Glomerular visceral epithelial cell (primary cell): ENCODE results near the gene CLK3.
"Not testable (repeated sequence)": the region's sequence is repeated elsewhere in the genome, so short reads cannot be mapped to it uniquely, and the experiment has no call there.

Experiments
- DNase-seq: peaks from one replicate; pipeline ENCODE4 v3.0.0-alpha.2; 2016; ENCODE audit errors: extremely low spot score

CLK3 gene

GRCh38 chr15:74642348-74642733, 26.7 kb downstream of the CLK3 start:
- DNase-seq = no peak

GRCh38 chr15:74642734-74643664, 27.4 kb downstream of the CLK3 start:
- no peak for DNase-seq

- DNase-seq = no peak
Measured at GRCh38 chr15:74643665-74644204, 28.1 kb downstream of the CLK3 start.

DNA sequence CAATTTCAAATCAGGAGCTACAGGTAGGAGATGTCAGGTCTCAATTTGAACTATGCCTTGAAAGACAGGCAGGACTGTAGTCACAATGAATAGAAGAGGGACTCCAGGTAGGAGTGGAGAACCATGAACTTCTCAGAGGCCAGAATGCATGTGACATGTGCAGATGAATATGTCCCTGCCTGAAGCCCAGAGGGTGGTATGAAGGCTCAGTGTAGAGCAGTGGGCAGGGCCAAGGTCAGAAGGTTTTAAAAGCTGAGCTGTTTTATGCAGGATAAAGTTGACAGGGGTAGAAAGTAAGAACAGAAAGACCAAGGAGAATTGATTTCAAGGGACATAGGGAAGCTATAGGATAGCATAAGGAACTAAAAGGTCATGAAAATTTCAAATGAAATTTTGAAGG, 30.8 kb downstream of the CLK3 start:
- DNase-seq = no peak

DNA sequence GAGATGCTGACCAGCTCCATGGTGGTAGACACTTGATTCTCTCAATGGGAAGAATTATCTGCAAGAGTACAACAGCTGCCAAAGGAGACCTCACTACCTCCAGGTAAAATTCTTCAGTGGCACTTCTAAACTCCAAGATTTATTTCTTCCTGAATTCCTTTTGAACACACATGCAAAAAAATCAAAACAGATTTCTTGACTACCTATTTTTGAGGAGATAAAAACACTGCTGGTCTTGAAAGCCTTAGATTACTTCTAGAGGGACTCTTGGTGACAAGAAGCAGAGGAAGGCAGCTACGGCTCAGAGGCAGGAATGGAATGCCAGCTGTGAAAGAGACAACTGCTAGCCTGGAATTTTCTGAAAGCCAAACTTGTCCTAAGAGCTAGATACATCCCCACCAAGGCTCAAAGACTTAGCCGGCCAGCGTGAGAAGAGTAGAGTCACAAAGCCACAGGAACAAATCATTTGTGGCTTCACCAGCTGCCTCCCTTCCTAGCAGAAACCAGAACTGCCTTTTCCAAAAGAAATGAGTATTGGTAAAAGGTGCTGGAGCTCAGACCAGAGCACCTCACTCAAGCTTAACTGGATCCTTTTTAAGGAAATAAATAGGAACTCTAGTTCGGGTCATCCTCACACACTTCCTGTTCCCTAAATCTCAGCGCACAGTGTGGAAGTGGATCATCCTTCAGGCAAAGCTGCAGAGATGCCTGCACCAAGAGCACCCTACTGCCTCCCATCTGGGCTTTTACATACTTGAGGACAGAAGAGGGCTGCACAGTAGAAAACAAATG, 32.6 kb downstream of the CLK3 start:
- no peak for DNase-seq

DNA sequence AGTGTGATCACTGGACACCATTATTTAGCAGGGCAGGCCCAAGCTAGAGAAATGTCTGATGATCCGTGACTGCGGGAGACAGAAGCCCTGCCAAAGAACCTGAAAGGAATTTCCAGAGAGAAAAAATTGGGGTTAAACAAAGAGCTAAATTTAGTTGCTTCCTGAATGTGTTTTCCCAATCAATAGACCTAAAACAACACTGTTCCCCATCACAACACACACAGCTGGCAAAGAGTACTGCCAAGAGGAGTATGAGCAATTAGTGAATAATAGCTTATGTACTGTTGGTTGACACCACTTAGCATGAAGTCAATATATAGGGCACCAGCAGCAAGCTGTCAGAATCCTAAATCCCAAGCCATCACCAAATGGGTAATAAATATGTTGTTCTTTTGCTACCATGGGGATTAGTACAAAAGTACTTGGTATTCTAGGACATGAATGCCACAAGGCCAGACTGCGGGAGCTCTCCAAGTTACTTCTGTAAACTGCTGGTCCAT, 35.7 kb downstream of the CLK3 start:
- peak; percentile 51 for DNase-seq

DNA sequence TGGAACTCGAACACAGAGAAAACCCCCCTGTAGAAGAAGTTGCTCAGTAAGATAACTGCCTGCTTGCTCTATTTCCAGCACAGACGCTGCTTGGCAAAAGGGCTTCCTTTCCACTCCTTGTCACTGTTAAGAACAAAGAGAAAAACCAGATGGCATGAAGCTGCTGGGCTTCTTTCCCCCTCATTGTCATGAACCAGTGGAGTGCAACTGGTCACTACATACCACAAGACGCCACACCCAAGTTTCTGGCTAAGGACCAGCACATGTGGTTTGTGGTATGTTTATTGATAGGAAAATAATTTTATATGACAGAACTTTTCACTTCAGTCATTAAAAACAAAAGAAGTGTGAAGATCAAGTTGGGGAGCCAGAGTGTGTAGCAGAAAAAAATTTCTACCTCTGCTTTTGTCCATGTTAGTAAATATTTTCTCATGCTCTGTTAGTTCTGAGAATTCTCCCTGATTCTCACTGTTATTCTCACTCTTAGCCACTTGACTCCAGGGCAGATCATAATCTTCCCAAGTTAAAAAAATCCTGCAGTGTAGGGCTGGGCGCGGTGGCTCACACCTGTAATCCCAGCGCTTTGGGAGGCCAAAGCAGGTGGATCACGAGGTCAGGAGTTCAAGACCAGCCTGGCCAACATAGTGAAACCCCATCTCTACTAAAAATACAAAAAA, 37.9 kb downstream of the CLK3 start:
- peak; percentile 80 for DNase-seq

DNA sequence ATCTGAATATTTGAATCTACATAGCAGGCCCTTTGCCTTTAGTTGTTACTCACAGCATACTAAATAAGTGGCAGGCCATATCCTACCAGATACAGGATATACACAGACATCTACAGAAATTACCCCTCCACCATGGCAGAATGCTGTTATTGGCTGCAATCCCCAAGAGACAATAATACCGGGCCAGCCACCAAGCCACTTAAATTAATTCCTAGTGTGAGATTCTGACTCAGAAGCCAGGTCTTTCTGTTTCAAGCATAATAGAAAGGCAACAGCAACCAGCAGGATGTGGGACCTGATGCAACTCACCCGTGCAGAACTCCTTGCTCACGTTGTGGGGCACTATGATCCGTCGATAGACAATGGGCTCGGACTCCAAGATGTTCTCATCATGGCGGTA, 39.8 kb downstream of the CLK3 start:
- DNase-seq = peak; percentile 27

DNA sequence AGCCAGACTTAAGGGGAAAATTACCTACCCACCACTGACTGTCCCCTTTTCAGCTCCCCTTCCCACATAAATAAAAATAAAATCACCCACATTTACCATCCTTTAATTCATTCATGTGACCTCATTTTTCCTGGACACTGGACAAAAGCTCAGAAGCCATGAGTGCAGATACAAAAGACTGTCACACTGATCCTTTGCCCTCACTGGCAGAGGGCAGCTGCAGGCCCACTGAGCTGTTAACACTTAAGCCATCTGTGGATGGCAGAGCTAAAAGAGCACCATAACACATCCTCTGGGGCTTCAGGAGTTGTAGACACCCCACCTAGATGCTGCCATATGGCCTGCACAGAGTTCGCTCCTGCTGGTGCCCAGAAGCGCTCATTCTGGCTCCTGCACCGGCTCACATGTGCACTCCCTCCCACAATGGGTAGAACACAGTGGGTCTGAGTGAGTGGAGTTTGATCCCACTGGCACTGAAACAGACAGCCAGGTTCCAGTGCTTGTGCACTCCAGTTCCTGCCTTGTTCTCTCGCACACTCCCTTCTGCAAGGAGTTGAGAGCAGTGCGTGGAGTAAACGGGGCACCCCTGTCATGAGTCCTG, 41.4 kb downstream of the CLK3 start:
- DNase-seq = no peak

DNA sequence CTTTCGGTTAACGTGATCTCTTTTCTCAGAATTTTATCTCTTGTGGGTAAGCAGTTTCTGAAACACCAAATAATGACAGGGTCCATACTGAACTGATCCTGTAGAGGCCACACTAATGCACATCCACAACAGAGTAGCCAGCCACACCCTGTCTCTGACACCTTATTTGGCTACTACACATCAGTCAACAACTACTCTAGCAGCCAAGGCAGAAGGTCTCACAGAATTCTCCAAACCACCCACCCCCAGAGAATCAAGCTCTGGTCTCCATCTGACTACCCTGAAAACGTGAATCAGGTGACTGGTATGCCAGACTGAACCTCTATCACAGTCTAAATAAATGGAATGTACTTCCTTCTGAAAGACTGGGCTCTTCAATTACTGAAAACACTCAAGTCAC, 42.2 kb downstream of the CLK3 start:
- peak; percentile 37 for DNase-seq

GRCh38 chr15:74661280-74661679, 45.6 kb downstream of the CLK3 start:
- not testable (repeated sequence) for DNase-seq

DNA sequence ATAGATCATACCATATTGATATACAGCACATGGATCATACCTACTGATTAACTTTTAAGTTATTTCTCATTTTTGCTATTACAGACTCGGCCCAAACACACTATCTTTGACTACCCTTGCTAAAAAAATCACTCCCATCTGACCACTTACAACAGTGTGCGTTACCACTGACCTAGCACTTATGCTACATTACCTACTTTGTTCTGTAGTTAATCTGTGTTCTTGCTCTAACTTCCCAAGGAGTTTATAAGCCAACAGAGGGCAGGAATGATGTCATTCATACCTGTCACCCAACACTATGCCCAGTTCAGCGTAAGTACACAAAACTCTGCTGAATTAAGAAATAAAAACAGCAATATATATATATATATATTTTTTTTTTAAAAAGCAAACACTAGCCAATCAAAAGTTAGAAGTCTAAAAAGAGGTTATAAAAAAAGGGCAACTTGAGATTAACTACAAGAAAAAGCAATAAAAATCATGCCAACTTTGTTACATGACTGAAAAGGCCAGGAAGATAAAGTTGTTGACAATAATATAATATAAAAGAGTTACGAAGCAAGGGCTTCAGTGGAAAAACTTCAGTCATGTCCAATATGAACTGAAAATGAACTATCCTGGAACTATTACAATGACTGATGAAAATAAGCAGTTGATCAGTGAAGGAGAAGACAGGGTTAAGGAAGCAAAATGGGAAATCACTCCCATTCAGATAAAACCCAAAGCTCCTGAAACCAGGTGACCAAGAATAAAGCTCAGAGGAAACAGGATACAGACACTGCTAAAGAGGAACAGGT, 46.6 kb downstream of the CLK3 start:
- no peak for DNase-seq

GRCh38 chr15:74663303-74664027, 47.8 kb downstream of the CLK3 start:
- no peak for DNase-seq

DNA sequence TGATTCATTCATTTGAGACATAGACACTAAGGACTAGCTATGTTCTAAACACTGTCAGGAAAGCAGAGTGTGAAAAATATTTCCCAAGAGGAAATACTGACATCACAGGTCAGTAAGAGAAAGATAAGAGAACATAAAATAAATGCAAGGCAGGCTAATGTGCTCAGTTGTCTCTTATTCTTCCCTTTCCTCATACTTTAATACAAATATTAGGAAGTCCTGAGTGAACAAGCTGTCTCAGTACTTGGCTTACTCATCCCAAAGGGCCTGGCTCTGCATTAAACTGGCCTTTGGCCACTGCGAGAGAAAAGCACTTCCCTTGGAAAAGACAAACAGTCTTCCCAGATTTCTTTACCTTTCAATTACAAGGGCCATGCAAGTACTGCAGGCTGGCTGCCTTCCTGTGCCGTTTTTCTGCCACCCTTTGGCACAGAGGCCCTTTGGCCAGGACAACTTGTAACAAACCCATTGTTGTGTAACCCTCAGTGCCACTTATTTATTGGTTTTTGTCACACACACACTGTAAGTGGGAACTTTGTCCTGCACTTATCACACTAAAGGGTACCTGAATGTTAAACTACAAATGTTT, 48.5 kb downstream of the CLK3 start:
- no peak for DNase-seq

GRCh38 chr15:74664670-74665069, 49.0 kb downstream of the CLK3 start:
- no peak for DNase-seq

GRCh38 chr15:74667975-74668374, 52.3 kb downstream of the CLK3 start:
- DNase-seq = no peak

GRCh38 chr15:74669627-74670026, 54.0 kb downstream of the CLK3 start:
- no peak for DNase-seq

GRCh38 chr15:74674161-74674560, 58.5 kb downstream of the CLK3 start:
- DNase-seq = no peak

DNA sequence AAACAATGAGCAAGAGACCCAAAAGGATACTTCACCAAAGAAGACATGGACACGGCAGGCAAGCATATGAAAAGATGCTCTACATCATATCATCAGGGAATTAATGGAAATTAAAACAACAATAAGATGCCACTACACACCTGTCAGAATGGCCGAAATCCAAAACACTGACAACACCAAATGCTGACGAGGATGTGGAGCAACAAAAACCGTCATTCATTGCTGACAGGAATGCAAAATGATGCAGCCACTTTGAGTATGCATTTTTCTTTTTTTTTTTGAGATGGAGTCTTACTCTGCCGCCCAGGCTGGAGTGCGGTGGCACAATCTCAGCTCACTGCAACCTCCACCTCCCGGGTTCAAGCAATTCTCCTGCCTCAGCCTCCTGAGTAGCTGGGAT, 61.2 kb downstream of the CLK3 start:
- DNase-seq = no peak
